ENCODE data around the gene KCNA3.
"Not testable (repeated sequence)": the region's sequence is repeated elsewhere in the genome, so short reads cannot be mapped to it uniquely, and the experiment has no call there.

The KCNA3 gene

DNA sequence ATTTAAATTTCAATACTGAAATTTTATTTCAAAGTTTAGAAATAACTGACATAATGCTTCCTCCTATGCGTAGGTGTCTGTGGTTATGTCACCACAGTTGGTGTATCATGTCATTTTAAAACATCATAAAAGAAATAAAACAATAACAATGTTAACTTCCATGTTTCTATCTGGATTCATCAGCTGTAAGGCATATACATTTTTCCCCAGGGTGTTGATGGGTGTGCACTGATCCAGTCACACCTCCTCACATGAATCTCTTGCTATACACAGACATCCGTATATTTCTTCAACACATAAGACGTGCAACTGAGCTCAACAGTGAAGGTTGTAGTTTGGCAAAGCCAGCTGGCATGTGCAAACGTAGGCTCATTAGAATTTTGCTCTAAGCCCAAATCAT, 6.2 kb downstream of the KCNA3 start:
- TF ChIP-seq CTBP1 (IDR thresholded peaks at IDR 0.05; ENCODE audit: borderline replicate concordance) = no peak
- TF ChIP-seq FOXK2 (IDR thresholded peaks at IDR 0.05) = no peak
- no peak for TF ChIP-seq SUZ12 (IDR thresholded peaks at IDR 0.05)
- TF ChIP-seq, protein P1, sequence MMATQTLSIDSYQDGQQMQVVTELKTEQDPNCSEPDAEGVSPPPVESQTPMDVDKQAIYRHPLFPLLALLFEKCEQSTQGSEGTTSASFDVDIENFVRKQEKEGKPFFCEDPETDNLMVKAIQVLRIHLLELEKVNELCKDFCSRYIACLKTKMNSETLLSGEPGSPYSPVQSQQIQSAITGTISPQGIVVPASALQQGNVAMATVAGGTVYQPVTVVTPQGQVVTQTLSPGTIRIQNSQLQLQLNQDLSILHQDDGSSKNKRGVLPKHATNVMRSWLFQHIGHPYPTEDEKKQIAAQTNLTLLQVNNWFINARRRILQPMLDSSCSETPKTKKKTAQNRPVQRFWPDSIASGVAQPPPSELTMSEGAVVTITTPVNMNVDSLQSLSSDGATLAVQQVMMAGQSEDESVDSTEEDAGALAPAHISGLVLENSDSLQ (IDR thresholded peaks at IDR 0.05) = no peak
- TF ChIP-seq SP1 (IDR thresholded peaks at IDR 0.05) = no peak
- no peak for TF ChIP-seq LEF1 (IDR thresholded peaks at IDR 0.05; ENCODE audit: borderline replicate concordance)
- POLR2A ChIA-PET = no interaction called here
- DNase-seq (ENCODE audit: extremely low spot score) = no peak
- CTCF ChIA-PET = no interaction called here

DNA sequence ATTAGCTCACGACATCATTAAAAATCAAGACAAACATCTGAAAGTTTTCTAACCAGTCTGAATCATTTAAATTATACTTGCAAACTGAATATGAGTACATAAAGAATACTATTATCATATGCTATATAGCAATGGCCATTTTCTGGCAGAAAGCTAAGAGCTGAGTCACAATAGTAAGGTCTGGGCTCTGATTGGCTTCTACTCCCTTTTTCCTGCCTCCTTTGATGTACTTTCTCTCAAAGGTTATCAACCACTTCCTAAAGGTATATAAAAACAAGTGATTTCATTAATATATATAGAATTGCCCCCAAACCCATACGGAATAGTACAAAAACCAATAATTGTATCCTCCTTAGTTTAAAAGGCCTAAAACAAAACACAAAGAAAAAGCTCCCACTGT, 7.0 kb downstream of the KCNA3 start:
- CTCF ChIA-PET = no interaction called here
- no peak for DNase-seq (ENCODE audit: extremely low spot score)
- TF ChIP-seq BHLHE40 (IDR thresholded peaks at IDR 0.05; ENCODE audit: borderline replicate concordance) (no peak), LEF1 (IDR thresholded peaks at IDR 0.05; ENCODE audit: borderline replicate concordance) (no peak), ELF4 (IDR thresholded peaks at IDR 0.05) (no peak), ZNF384 (IDR thresholded peaks at IDR 0.05) (no peak)
- POLR2A ChIA-PET = no interaction called here

DNA sequence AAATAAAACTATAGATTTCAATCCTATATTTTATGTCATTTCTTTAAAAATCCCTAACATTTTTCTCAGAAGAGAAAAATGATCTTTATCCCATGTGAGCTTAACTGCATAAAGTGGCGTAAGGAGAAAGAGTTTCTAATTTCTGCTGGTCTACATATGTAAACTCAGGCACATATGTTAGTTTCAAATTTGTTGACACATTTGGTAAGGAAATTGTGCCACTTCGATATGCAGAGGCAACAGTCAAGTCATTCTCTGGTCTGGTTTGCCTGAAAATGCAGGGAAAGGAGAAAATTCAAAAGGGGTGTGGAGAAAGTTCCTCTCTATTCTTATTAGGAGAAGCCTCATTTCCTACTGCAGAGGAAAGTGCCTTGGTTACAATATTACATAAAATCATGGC, 11.5 kb downstream of the KCNA3 start:
- CTCF ChIA-PET = no interaction called here
- DNase-seq (ENCODE audit: extremely low spot score) = no peak
- POLR2A ChIA-PET = no interaction called here
- TF ChIP-seq ARNT (IDR thresholded peaks at IDR 0.05) (no peak), NFRKB (IDR thresholded peaks at IDR 0.05) (no peak), SUZ12 (IDR thresholded peaks at IDR 0.05) (no peak), FOXM1 (IDR thresholded peaks at IDR 0.05; ENCODE audit: borderline replicate concordance) (no peak), HDGF (IDR thresholded peaks at IDR 0.05; ENCODE audit: borderline replicate concordance) (no peak), ZNF384 (IDR thresholded peaks at IDR 0.05) (no peak), FOXK2 (IDR thresholded peaks at IDR 0.05) (no peak), L3MBTL2 (conservative IDR thresholded peaks at IDR 0.05) (no peak), TARDBP (IDR thresholded peaks at IDR 0.05) (no peak), ELF4 (IDR thresholded peaks at IDR 0.05) (no peak), SP1 (IDR thresholded peaks at IDR 0.05) (no peak), CTBP1 (IDR thresholded peaks at IDR 0.05; ENCODE audit: borderline replicate concordance) (no peak), FOXA1 (IDR thresholded peaks at IDR 0.05) (no peak), LEF1 (IDR thresholded peaks at IDR 0.05; ENCODE audit: borderline replicate concordance) (no peak), BHLHE40 (IDR thresholded peaks at IDR 0.05; ENCODE audit: borderline replicate concordance) (no peak)
- TF ChIP-seq, protein P1 (IDR thresholded peaks at IDR 0.05) = no peak

DNA sequence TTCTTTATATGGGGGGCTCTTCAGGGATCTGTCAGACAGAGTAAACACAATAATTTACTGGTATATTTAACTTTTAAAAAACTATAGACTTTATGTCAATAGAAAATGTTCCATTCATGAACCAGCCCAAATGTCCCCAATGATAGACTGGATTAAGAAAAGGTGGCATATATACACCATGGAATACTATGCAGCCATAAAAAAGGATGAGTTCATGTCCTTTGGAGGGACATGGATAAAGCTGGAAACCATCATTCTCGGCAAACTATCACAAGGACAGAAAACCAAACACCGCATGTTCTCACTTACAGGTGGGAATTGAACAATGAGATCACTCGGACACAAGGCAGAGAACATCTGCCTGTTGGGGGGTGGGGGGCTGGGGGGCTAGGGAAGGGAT, 15.2 kb downstream of the KCNA3 start:
- POLR2A ChIA-PET; CTCF ChIA-PET; DNase-seq (ENCODE audit: extremely low spot score): not testable (repeated sequence)

DNA sequence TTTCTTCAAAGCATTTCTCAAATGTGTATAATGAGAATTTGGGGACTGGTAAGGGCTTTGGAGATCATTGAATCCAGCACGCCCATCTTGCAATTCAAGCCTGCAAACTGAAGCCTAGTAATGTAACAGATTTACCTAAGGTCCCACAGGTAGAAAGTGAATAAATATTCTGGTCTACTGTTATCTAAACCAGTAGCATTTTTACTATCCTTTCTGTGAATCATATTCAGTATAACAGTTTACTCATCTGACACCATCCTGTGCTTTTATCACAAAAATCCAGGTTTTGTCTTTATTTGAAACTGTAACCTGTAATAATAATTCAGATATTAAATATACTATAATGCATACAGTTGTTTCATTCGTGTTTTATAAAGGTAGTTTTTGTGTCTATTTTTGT, 17.4 kb downstream of the KCNA3 start:
- POLR2A ChIA-PET = no interaction called here
- no peak for TF ChIP-seq HDGF (IDR thresholded peaks at IDR 0.05; ENCODE audit: borderline replicate concordance)
- no peak for TF ChIP-seq LEF1 (IDR thresholded peaks at IDR 0.05; ENCODE audit: borderline replicate concordance)
- no peak for TF ChIP-seq SP1 (IDR thresholded peaks at IDR 0.05)
- no peak for TF ChIP-seq ARNT (IDR thresholded peaks at IDR 0.05)
- TF ChIP-seq BHLHE40 (IDR thresholded peaks at IDR 0.05; ENCODE audit: borderline replicate concordance) = no peak
- no peak for TF ChIP-seq L3MBTL2 (conservative IDR thresholded peaks at IDR 0.05)
- TF ChIP-seq, protein P1 (IDR thresholded peaks at IDR 0.05) = no peak
- TF ChIP-seq SUZ12 (IDR thresholded peaks at IDR 0.05) = no peak
- no peak for TF ChIP-seq FOXA1 (IDR thresholded peaks at IDR 0.05)
- no peak for TF ChIP-seq CTBP1 (IDR thresholded peaks at IDR 0.05; ENCODE audit: borderline replicate concordance)
- no peak for TF ChIP-seq FOXM1 (IDR thresholded peaks at IDR 0.05; ENCODE audit: borderline replicate concordance)
- TF ChIP-seq TARDBP (IDR thresholded peaks at IDR 0.05) = no peak
- TF ChIP-seq FOXK2 (IDR thresholded peaks at IDR 0.05) = no peak
- TF ChIP-seq ELF4 (IDR thresholded peaks at IDR 0.05) = no peak
- TF ChIP-seq NFRKB (IDR thresholded peaks at IDR 0.05) = no peak
- CTCF ChIA-PET = no interaction called here
- no peak for DNase-seq (ENCODE audit: extremely low spot score)

DNA sequence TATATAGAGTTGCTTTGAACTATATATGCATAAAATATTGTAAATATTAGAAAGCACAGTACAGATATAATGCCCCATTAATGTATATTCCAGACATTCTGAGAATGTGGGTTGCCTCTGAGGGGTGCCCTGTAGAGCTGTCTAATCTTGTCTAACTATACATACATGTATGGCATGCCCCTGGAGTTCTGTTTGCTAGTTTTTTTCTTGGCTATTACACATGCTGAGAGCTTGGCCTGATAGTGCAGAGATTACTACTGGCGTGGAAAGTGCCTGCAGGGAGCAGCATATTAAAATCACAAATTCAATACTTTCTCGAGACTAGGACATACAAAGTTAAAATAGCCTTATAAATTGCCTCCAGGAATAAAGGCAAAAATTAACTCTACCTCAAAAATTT, 24.1 kb downstream of the KCNA3 start:
- ChIA-PET POLR2A (no interaction called here), CTCF (no interaction called here)
- TF ChIP-seq SP1 (IDR thresholded peaks at IDR 0.05) (no peak), LEF1 (IDR thresholded peaks at IDR 0.05; ENCODE audit: borderline replicate concordance) (no peak), ARNT (IDR thresholded peaks at IDR 0.05) (no peak), BHLHE40 (IDR thresholded peaks at IDR 0.05; ENCODE audit: borderline replicate concordance) (no peak), NFRKB (IDR thresholded peaks at IDR 0.05) (no peak), ZNF384 (IDR thresholded peaks at IDR 0.05) (no peak), FOXM1 (IDR thresholded peaks at IDR 0.05; ENCODE audit: borderline replicate concordance) (no peak), SUZ12 (IDR thresholded peaks at IDR 0.05) (no peak), ELF4 (IDR thresholded peaks at IDR 0.05) (no peak), CTBP1 (IDR thresholded peaks at IDR 0.05; ENCODE audit: borderline replicate concordance) (no peak)
- TF ChIP-seq, protein P1 (IDR thresholded peaks at IDR 0.05) = no peak
- DNase-seq (ENCODE audit: extremely low spot score) = no peak
